ENCODE data around the gene SKAP1.

Gene SKAP1

GRCh38 chr17:48239603-48239995, 190.4 kb downstream of the SKAP1 start:
- TF ChIP-seq TAF1 (IDR thresholded peaks at IDR 0.05; ENCODE audit: low read depth, low read length), result no peak
- TF ChIP-seq POU2F2 (IDR thresholded peaks at IDR 0.05; ENCODE audit: low read depth, low read length), result no peak
- TF ChIP-seq PAX5 (IDR thresholded peaks at IDR 0.05; ENCODE audit: insufficient read depth, low read length, severe bottlenecking), result no peak
- no peak for TF ChIP-seq POLR2A (IDR thresholded peaks at IDR 0.05; ENCODE audit: low read depth, low read length)
- no peak for TF ChIP-seq POLR2AphosphoS5 (IDR thresholded peaks at IDR 0.05; ENCODE audit: low read depth, low read length)
- no peak for TF ChIP-seq SPI1 (IDR thresholded peaks at IDR 0.05; ENCODE audit: low read depth, low read length)
- DNase-seq (ENCODE audit: insufficient read length, low spot score) (no peak), FAIRE-seq (no peak)

GRCh38 chr17:48238933-48239602, 190.9 kb downstream of the SKAP1 start:
- no peak for FAIRE-seq
- no peak for DNase-seq (ENCODE audit: insufficient read length, low spot score)

GRCh38 chr17:48237456-48237855, 192.6 kb downstream of the SKAP1 start:
- TF ChIP-seq SPI1 (IDR thresholded peaks at IDR 0.05; ENCODE audit: low read depth, low read length) (no peak), PAX5 (IDR thresholded peaks at IDR 0.05; ENCODE audit: insufficient read depth, low read length, severe bottlenecking) (no peak), TAF1 (IDR thresholded peaks at IDR 0.05; ENCODE audit: low read depth, low read length) (no peak), POLR2AphosphoS5 (IDR thresholded peaks at IDR 0.05; ENCODE audit: low read depth, low read length) (no peak)
- DNase-seq (ENCODE audit: insufficient read length, low spot score), result no peak
- FAIRE-seq, result no peak

More at GRCh38 chr17:48238933-48239602, 190.9 kb downstream of the SKAP1 start:
- TF ChIP-seq SPI1 (IDR thresholded peaks at IDR 0.05; ENCODE audit: low read depth, low read length) (no peak), POU2F2 (IDR thresholded peaks at IDR 0.05; ENCODE audit: low read depth, low read length) (no peak), POLR2A (IDR thresholded peaks at IDR 0.05; ENCODE audit: low read depth, low read length) (no peak), TAF1 (IDR thresholded peaks at IDR 0.05; ENCODE audit: low read depth, low read length) (no peak), PAX5 (IDR thresholded peaks at IDR 0.05; ENCODE audit: insufficient read depth, low read length, severe bottlenecking) (no peak), POLR2AphosphoS5 (IDR thresholded peaks at IDR 0.05; ENCODE audit: low read depth, low read length) (no peak)

GRCh38 chr17:48236681-48237134, 193.3 kb downstream of the SKAP1 start:
- TF ChIP-seq PAX5 (IDR thresholded peaks at IDR 0.05; ENCODE audit: insufficient read depth, low read length, severe bottlenecking), result no peak
- no peak for TF ChIP-seq POLR2AphosphoS5 (IDR thresholded peaks at IDR 0.05; ENCODE audit: low read depth, low read length)
- TF ChIP-seq TAF1 (IDR thresholded peaks at IDR 0.05; ENCODE audit: low read depth, low read length), result no peak
- TF ChIP-seq SPI1 (IDR thresholded peaks at IDR 0.05; ENCODE audit: low read depth, low read length), result no peak
- no peak for TF ChIP-seq POU2F2 (IDR thresholded peaks at IDR 0.05; ENCODE audit: low read depth, low read length)
- no peak for TF ChIP-seq POLR2A (IDR thresholded peaks at IDR 0.05; ENCODE audit: low read depth, low read length)
- DNase-seq (ENCODE audit: insufficient read length, low spot score), result no peak
- no peak for FAIRE-seq

GRCh38 chr17:48234922-48235321, 195.1 kb downstream of the SKAP1 start:
- FAIRE-seq (no peak), DNase-seq (ENCODE audit: insufficient read length, low spot score) (no peak)
- no peak for TF ChIP-seq POLR2A (IDR thresholded peaks at IDR 0.05; ENCODE audit: low read depth, low read length)
- TF ChIP-seq SPI1 (IDR thresholded peaks at IDR 0.05; ENCODE audit: low read depth, low read length), result no peak
- TF ChIP-seq POLR2AphosphoS5 (IDR thresholded peaks at IDR 0.05; ENCODE audit: low read depth, low read length), result no peak

GRCh38 chr17:48231995-48232959, 197.7 kb downstream of the SKAP1 start:
- no peak for DNase-seq (ENCODE audit: insufficient read length, low spot score)
- TF ChIP-seq POU2F2 (IDR thresholded peaks at IDR 0.05; ENCODE audit: low read depth, low read length), result no peak
- no peak for TF ChIP-seq TAF1 (IDR thresholded peaks at IDR 0.05; ENCODE audit: low read depth, low read length)
- no peak for TF ChIP-seq SPI1 (IDR thresholded peaks at IDR 0.05; ENCODE audit: low read depth, low read length)
- TF ChIP-seq PAX5 (IDR thresholded peaks at IDR 0.05; ENCODE audit: insufficient read depth, low read length, severe bottlenecking), result no peak
- no peak for TF ChIP-seq POLR2A (IDR thresholded peaks at IDR 0.05; ENCODE audit: low read depth, low read length)
- FAIRE-seq, result no peak

- TF ChIP-seq POLR2A (IDR thresholded peaks at IDR 0.05; ENCODE audit: low read depth, low read length) (no peak), POLR2AphosphoS5 (IDR thresholded peaks at IDR 0.05; ENCODE audit: low read depth, low read length) (no peak), PAX5 (IDR thresholded peaks at IDR 0.05; ENCODE audit: insufficient read depth, low read length, severe bottlenecking) (no peak), POU2F2 (IDR thresholded peaks at IDR 0.05; ENCODE audit: low read depth, low read length) (no peak), TAF1 (IDR thresholded peaks at IDR 0.05; ENCODE audit: low read depth, low read length) (no peak), SPI1 (IDR thresholded peaks at IDR 0.05; ENCODE audit: low read depth, low read length) (no peak)
- FAIRE-seq, result no peak
- no peak for DNase-seq (ENCODE audit: insufficient read length, low spot score)
Observed at GRCh38 chr17:48229936-48230335, 200.1 kb downstream of the SKAP1 start.

GRCh38 chr17:48228720-48229119, 201.3 kb downstream of the SKAP1 start:
- DNase-seq (ENCODE audit: insufficient read length, low spot score) (no peak), FAIRE-seq (no peak)
- TF ChIP-seq TAF1 (IDR thresholded peaks at IDR 0.05; ENCODE audit: low read depth, low read length), result no peak
- no peak for TF ChIP-seq SPI1 (IDR thresholded peaks at IDR 0.05; ENCODE audit: low read depth, low read length)
- no peak for TF ChIP-seq POU2F2 (IDR thresholded peaks at IDR 0.05; ENCODE audit: low read depth, low read length)
- TF ChIP-seq POLR2A (IDR thresholded peaks at IDR 0.05; ENCODE audit: low read depth, low read length), result no peak
- TF ChIP-seq POLR2AphosphoS5 (IDR thresholded peaks at IDR 0.05; ENCODE audit: low read depth, low read length), result no peak
- TF ChIP-seq PAX5 (IDR thresholded peaks at IDR 0.05; ENCODE audit: insufficient read depth, low read length, severe bottlenecking), result no peak
